GM12891 (cell line): ENCODE data around the gene PCNX1.

Experiments used
- DNase-seq: peaks from one replicate; pipeline ENCODE4 v3.0.0; 2011; ENCODE audit warnings: low spot score; ENCODE audit not compliant: insufficient read length
- FAIRE-seq: peaks from 2 replicates; lab custom pipeline; 2011; peaks lifted over from hg19 to GRCh38; lab: Jason Lieb, UNC
- PAX5 ChIP-seq: IDR thresholded peaks from 2 replicates; pipeline ENCODE4 v1.6.1; 2011; ENCODE audit warnings: low read length, moderate library complexity, mild to moderate bottlenecking; ENCODE audit not compliant: insufficient read depth, severe bottlenecking
- POLR2A ChIP-seq: IDR thresholded peaks from 2 replicates; pipeline ENCODE4 v1.6.1; 2011; ENCODE audit warnings: low read depth, low read length, control low read depth
- POLR2AphosphoS5 ChIP-seq: IDR thresholded peaks from 2 replicates; pipeline ENCODE4 v1.6.1; 2011; ENCODE audit warnings: low read depth, low read length, control low read depth
- POU2F2 ChIP-seq: IDR thresholded peaks from 2 replicates; pipeline ENCODE4 v1.6.1; 2011; ENCODE audit warnings: low read depth, mild to moderate bottlenecking, control low read depth, low read length, moderate library complexity
- SPI1 ChIP-seq: IDR thresholded peaks from 2 replicates; pipeline ENCODE4 v1.6.1; 2011; ENCODE audit warnings: low read depth, low read length, control low read depth
- TAF1 ChIP-seq: IDR thresholded peaks from 2 replicates; pipeline ENCODE4 v1.6.1; 2011; ENCODE audit warnings: low read depth, low read length, control low read depth

PCNX1 gene

GRCh38 chr14:70888681-70889175 lies 18.5 kb upstream of the PCNX1 start:
- no peak for TF ChIP-seq POU2F2
- no peak for TF ChIP-seq POLR2A
- TF ChIP-seq PAX5: no peak
- TF ChIP-seq TAF1: no peak
- TF ChIP-seq POLR2AphosphoS5: no peak
- no peak for TF ChIP-seq SPI1
- DNase-seq: no peak
- FAIRE-seq: peak; percentile 90

GRCh38 chr14:70889555-70889954 lies 17.7 kb upstream of the PCNX1 start:
- TF ChIP-seq PAX5: no peak
- no peak for TF ChIP-seq POLR2AphosphoS5
- TF ChIP-seq POU2F2: no peak
- no peak for TF ChIP-seq TAF1
- no peak for TF ChIP-seq SPI1
- TF ChIP-seq POLR2A: no peak
- DNase-seq (no peak), FAIRE-seq (no peak)

- DNase-seq: no peak
- FAIRE-seq: no peak
- no peak for TF ChIP-seq PAX5
- TF ChIP-seq POU2F2: no peak
- no peak for TF ChIP-seq POLR2A
- TF ChIP-seq TAF1: no peak
- no peak for TF ChIP-seq POLR2AphosphoS5
- no peak for TF ChIP-seq SPI1
These were observed 16.2 kb upstream of the PCNX1 start for GRCh38 chr14:70890826-70891659.

GRCh38 chr14:70891737-70892136 lies 15.5 kb upstream of the PCNX1 start:
- peak; percentile 9 for FAIRE-seq
- DNase-seq: no peak
- no peak for TF ChIP-seq POLR2AphosphoS5
- no peak for TF ChIP-seq PAX5
- no peak for TF ChIP-seq POU2F2
- no peak for TF ChIP-seq SPI1
- no peak for TF ChIP-seq TAF1

GRCh38 chr14:70893062-70893845 lies 14.0 kb upstream of the PCNX1 start:
- TF ChIP-seq TAF1: no peak
- no peak for TF ChIP-seq POLR2A
- TF ChIP-seq POLR2AphosphoS5: no peak
- no peak for TF ChIP-seq POU2F2
- no peak for TF ChIP-seq PAX5
- TF ChIP-seq SPI1: no peak
- DNase-seq: no peak
- peak; percentile 51 for FAIRE-seq

- TF ChIP-seq TAF1 (no peak), POU2F2 (no peak), POLR2AphosphoS5 (no peak), PAX5 (peak; percentile 28), SPI1 (peak; percentile 38), POLR2A (no peak)
- FAIRE-seq (no peak), DNase-seq (no peak)
These were observed 13.4 kb upstream of the PCNX1 start for GRCh38 chr14:70893858-70894291.

GRCh38 chr14:70894868-70895267 lies 12.4 kb upstream of the PCNX1 start:
- no peak for DNase-seq
- TF ChIP-seq POLR2A (no peak), POU2F2 (no peak)
- peak; percentile 51 for FAIRE-seq

- DNase-seq: no peak
- FAIRE-seq: no peak
- TF ChIP-seq POLR2AphosphoS5: no peak
These were observed 10.9 kb upstream of the PCNX1 start for GRCh38 chr14:70896317-70896716.

- DNase-seq: no peak
- FAIRE-seq: no peak
- TF ChIP-seq POU2F2: no peak
- no peak for TF ChIP-seq TAF1
- TF ChIP-seq POLR2A: no peak
- TF ChIP-seq POLR2AphosphoS5: no peak
- TF ChIP-seq PAX5: no peak
- no peak for TF ChIP-seq SPI1
These were observed 10.3 kb upstream of the PCNX1 start for GRCh38 chr14:70896981-70897380.

- DNase-seq (no peak), FAIRE-seq (no peak)
- TF ChIP-seq POU2F2 (no peak), POLR2AphosphoS5 (no peak), PAX5 (no peak), SPI1 (no peak), TAF1 (no peak), POLR2A (no peak)
These were observed 9.8 kb upstream of the PCNX1 start for GRCh38 chr14:70897464-70897863.
